HEK293 (cell line): Measurements from ENCODE around the gene UGGT1.

Experiments
- CTCF ChIA-PET: fragments of 350-600 bp; formaldehyde crosslinking; extraction: SDS; loops from one replicate; lab custom pipeline; 2021; ENCODE audit warnings: antibody characterized with exemption; lab: Yijun Ruan, JAX
- POLR2A ChIA-PET: fragments of 300-600 bp; formaldehyde crosslinking; extraction: SDS; loops from one replicate; lab custom pipeline; 2020; ENCODE audit warnings: antibody characterized with exemption, inconsistent platforms; lab: Yijun Ruan, JAX
- H3K27ac ChIP-seq: fragments of 200-500 bp; sonication (Bioruptor generic); 2 replicates; pipeline ENCODE4 v1.5.1; 2014; ENCODE audit warnings: low read depth, low read length, control low read depth, inconsistent platforms; ENCODE audit errors: extremely low read depth
- H3K36me3 ChIP-seq, 2 experiments: fragments of 200-500 bp in 1 of 2; sonication (Bioruptor generic) in 1 of 2; 1 replicate in 1 of 2; 2 replicates in 1 of 2; pipeline ENCODE4 v1.5.1; 2014 to 2017; ENCODE audit warnings: inconsistent platforms in 2 of 2, low read length in 2 of 2; ENCODE audit not compliant: control insufficient read depth in 2 of 2, insufficient read depth in 1 of 2
- H3K4me1 ChIP-seq: fragments of 200-500 bp; sonication (Bioruptor generic); 2 replicates; pipeline ENCODE4 v1.5.1; 2014; ENCODE audit warnings: mild to moderate bottlenecking, low read length, inconsistent platforms; ENCODE audit not compliant: control insufficient read depth, insufficient read depth
- H3K4me3 ChIP-seq: 2 replicates; pipeline ENCODE4 v1.5.1; 2011; ENCODE audit warnings: low read depth, mild to moderate bottlenecking, control low read depth, low read length, moderate library complexity
- H3K9me3 ChIP-seq: fragments of 200-500 bp; sonication (Bioruptor generic); 2 replicates; pipeline ENCODE4 v1.5.1; 2014; ENCODE audit warnings: low read depth, low read length, inconsistent platforms; ENCODE audit not compliant: control insufficient read depth, insufficient read depth
- BCL11A ChIP-seq: fragments of 450-650 bp; formaldehyde crosslinking; IDR thresholded peaks from 2 replicates; pipeline ENCODE4 v1.5.1; 2016; ENCODE audit warnings: low read depth, missing biosample characterization, missing genetic modification characterization
- FEZF1 ChIP-seq: fragments of 450-650 bp; formaldehyde crosslinking; IDR thresholded peaks from 2 replicates; pipeline ENCODE4 v1.5.1; 2016; ENCODE audit warnings: missing biosample characterization, missing genetic modification characterization
- GLI2 ChIP-seq: fragments of 450-650 bp; formaldehyde crosslinking; IDR thresholded peaks from 2 replicates; pipeline ENCODE4; 2017; ENCODE audit warnings: missing biosample characterization, missing genetic modification characterization, low read depth, borderline replicate concordance
- GLIS2 ChIP-seq: fragments of 450-650 bp; formaldehyde crosslinking; IDR thresholded peaks from 2 replicates; pipeline ENCODE4 v1.5.1; 2016; ENCODE audit warnings: missing biosample characterization, missing genetic modification characterization
- KLF10 ChIP-seq: fragments of 450-650 bp; IDR thresholded peaks from 2 replicates; pipeline ENCODE4 v1.5.1; 2018; ENCODE audit warnings: missing biosample characterization, mild to moderate bottlenecking, missing genetic modification characterization
- KLF9 ChIP-seq: fragments of 450-650 bp; formaldehyde crosslinking; IDR thresholded peaks from 2 replicates; pipeline ENCODE4 v1.5.1; 2016; ENCODE audit warnings: missing biosample characterization, missing genetic modification characterization, low read depth
- MYNN ChIP-seq: fragments of 450-650 bp; formaldehyde crosslinking; IDR thresholded peaks from 2 replicates; pipeline ENCODE4 v1.5.1; 2016; ENCODE audit warnings: missing biosample characterization, missing genetic modification characterization, borderline replicate concordance
- MZF1 ChIP-seq: fragments of 450-650 bp; formaldehyde crosslinking; IDR thresholded peaks from 2 replicates; pipeline ENCODE4 v1.5.1; 2017; ENCODE audit warnings: missing biosample characterization, missing genetic modification characterization, borderline replicate concordance
- OSR2 ChIP-seq: fragments of 450-650 bp; formaldehyde crosslinking; IDR thresholded peaks from 2 replicates; pipeline ENCODE4 v1.5.1; 2016; ENCODE audit warnings: missing biosample characterization, missing genetic modification characterization
- YY1 ChIP-seq: fragments of 450-650 bp; formaldehyde crosslinking; IDR thresholded peaks from 2 replicates; pipeline ENCODE4 v1.5.1; 2018; ENCODE audit warnings: missing biosample characterization, missing genetic modification characterization
- ZBTB17 ChIP-seq: fragments of 450-650 bp; formaldehyde crosslinking; IDR thresholded peaks from 2 replicates; pipeline ENCODE4 v1.5.1; 2016; ENCODE audit warnings: missing biosample characterization, missing genetic modification characterization
- ZFHX2 ChIP-seq: fragments of 450-650 bp; formaldehyde crosslinking; conservative IDR thresholded peaks from 2 replicates; pipeline ENCODE4 v1.5.1; 2016; ENCODE audit warnings: missing biosample characterization, missing genetic modification characterization
- ZFP37 ChIP-seq: fragments of 450-650 bp; formaldehyde crosslinking; IDR thresholded peaks from 2 replicates; pipeline ENCODE4 v1.5.1; 2016; ENCODE audit warnings: missing biosample characterization, missing genetic modification characterization
- ZNF169 ChIP-seq: fragments of 450-650 bp; formaldehyde crosslinking; IDR thresholded peaks from 2 replicates; pipeline ENCODE4 v1.5.1; 2016; ENCODE audit warnings: missing biosample characterization, missing genetic modification characterization
- ZNF19 ChIP-seq: fragments of 450-650 bp; formaldehyde crosslinking; IDR thresholded peaks from 2 replicates; pipeline ENCODE4; 2016; ENCODE audit warnings: missing biosample characterization, missing genetic modification characterization, low read depth
- ZNF214 ChIP-seq: fragments of 450-650 bp; formaldehyde crosslinking; IDR thresholded peaks from 2 replicates; pipeline ENCODE4 v1.5.1; 2017; ENCODE audit warnings: missing biosample characterization, mild to moderate bottlenecking, missing genetic modification characterization, borderline replicate concordance
- ZNF221 ChIP-seq: fragments of 450-650 bp; formaldehyde crosslinking; IDR thresholded peaks from 2 replicates; pipeline ENCODE4 v1.5.1; 2017; ENCODE audit warnings: missing biosample characterization, missing genetic modification characterization, borderline replicate concordance
- ZNF274 ChIP-seq, 2 experiments: fragments of 200-500 bp in 1 of 2; fragments of 450-650 bp in 1 of 2; sonication (Bioruptor generic) in 1 of 2; formaldehyde crosslinking in 1 of 2; IDR thresholded peaks; 2 replicates each; pipeline versions ENCODE4 v1.5.1 to v1.6.1; 2014 to 2016; ENCODE audit warnings: borderline replicate concordance in 1 of 2, inconsistent platforms in 1 of 2, low read length in 1 of 2, missing biosample characterization in 1 of 2, missing genetic modification characterization in 1 of 2
- ZNF514 ChIP-seq: fragments of 450-650 bp; formaldehyde crosslinking; IDR thresholded peaks from 2 replicates; pipeline ENCODE4 v1.5.1; 2016; ENCODE audit warnings: missing biosample characterization, missing genetic modification characterization
- ZNF600 ChIP-seq: fragments of 450-650 bp; formaldehyde crosslinking; IDR thresholded peaks from 2 replicates; pipeline ENCODE4 v1.5.1; 2016; ENCODE audit warnings: missing biosample characterization, missing genetic modification characterization
- ZNF660 ChIP-seq: fragments of 450-650 bp; IDR thresholded peaks from 2 replicates; pipeline ENCODE4 v1.5.1; 2018; ENCODE audit warnings: missing biosample characterization, mild to moderate bottlenecking, missing genetic modification characterization
- ZNF76 ChIP-seq: fragments of 450-650 bp; formaldehyde crosslinking; IDR thresholded peaks from 2 replicates; pipeline ENCODE4; 2016; ENCODE audit warnings: low read depth, missing biosample characterization, missing genetic modification characterization, borderline replicate concordance
- TF ChIP-seq, protein P1 (sequence below): fragments of 450-650 bp; formaldehyde crosslinking; IDR thresholded peaks from 2 replicates; pipeline ENCODE4 v1.5.1; 2017; ENCODE audit warnings: missing biosample characterization, missing genetic modification characterization
- TF ChIP-seq, protein P2 (sequence below): fragments of 450-650 bp; formaldehyde crosslinking; IDR thresholded peaks from 2 replicates; pipeline ENCODE4 v1.5.1; 2016; ENCODE audit warnings: missing biosample characterization, missing genetic modification characterization
- TF ChIP-seq, protein P3 (sequence below): sonication (generic); formaldehyde crosslinking; IDR thresholded peaks from 2 replicates; pipeline ENCODE4 v1.8.1; 2022; ENCODE audit warnings: mild to moderate bottlenecking, moderate library complexity, missing genetic modification reagents
- TF ChIP-seq, protein P4 (sequence below): fragments of 450-650 bp; formaldehyde crosslinking; IDR thresholded peaks from 2 replicates; pipeline ENCODE4 v1.5.1; 2017; ENCODE audit warnings: missing biosample characterization, missing genetic modification characterization

The UGGT1 gene

DNA sequence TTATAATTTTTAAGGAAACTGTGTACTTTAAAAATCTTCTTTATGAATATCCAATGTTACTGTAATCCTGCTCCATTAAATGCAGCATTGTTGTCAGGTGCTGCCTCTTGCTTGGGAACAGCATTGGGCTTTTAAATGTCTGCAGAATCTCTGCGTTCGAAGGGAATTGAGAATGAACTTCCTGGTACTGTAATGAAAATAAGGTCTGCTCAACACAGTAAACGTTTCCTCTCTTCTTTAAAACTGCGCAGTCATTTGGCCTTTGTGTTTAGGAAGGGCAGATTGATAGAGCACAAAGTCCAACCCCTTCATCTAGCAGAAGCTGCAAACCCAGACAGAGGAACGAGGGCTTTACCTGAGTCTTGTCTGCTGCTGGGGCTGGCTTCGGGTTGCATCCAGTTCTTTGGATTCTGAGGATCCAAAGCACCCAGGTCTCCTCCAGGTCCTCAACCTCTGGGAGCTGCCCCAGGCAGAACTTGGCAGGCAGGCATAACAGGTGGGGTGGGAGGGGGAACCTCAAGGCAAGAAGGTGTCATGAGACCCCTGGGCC lies 104.5 kb downstream of the UGGT1 start:
- H3K4me1 ChIP-seq = no peaks in the 10 kb centered on the region
- TF ChIP-seq ZNF274 (IDR thresholded peaks at IDR 0.05; ENCODE audit: low read length) (no peak), ZNF274 (tag by site-specific recombination; IDR thresholded peaks at IDR 0.05; ENCODE audit: borderline replicate concordance) (no peak), ZNF221 (tag by site-specific recombination) (no peak), ZNF660 (tag by site-specific recombination) (no peak), ZFP37 (tag by site-specific recombination) (no peak), OSR2 (no peak), YY1 (no peak), ZNF76 (tag by site-specific recombination) (no peak), GLI2 (tag by site-specific recombination) (no peak), ZFHX2 (tag by site-specific recombination) (no peak), ZNF600 (tag by site-specific recombination) (no peak), ZNF514 (no peak), ZNF169 (no peak), MYNN (tag by site-specific recombination) (no peak), ZBTB17 (tag by site-specific recombination) (no peak)
- TF ChIP-seq, protein P1, sequence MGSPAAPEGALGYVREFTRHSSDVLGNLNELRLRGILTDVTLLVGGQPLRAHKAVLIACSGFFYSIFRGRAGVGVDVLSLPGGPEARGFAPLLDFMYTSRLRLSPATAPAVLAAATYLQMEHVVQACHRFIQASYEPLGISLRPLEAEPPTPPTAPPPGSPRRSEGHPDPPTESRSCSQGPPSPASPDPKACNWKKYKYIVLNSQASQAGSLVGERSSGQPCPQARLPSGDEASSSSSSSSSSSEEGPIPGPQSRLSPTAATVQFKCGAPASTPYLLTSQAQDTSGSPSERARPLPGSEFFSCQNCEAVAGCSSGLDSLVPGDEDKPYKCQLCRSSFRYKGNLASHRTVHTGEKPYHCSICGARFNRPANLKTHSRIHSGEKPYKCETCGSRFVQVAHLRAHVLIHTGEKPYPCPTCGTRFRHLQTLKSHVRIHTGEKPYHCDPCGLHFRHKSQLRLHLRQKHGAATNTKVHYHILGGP (tag by site-specific recombination) = no peak
- TF ChIP-seq, protein P2, sequence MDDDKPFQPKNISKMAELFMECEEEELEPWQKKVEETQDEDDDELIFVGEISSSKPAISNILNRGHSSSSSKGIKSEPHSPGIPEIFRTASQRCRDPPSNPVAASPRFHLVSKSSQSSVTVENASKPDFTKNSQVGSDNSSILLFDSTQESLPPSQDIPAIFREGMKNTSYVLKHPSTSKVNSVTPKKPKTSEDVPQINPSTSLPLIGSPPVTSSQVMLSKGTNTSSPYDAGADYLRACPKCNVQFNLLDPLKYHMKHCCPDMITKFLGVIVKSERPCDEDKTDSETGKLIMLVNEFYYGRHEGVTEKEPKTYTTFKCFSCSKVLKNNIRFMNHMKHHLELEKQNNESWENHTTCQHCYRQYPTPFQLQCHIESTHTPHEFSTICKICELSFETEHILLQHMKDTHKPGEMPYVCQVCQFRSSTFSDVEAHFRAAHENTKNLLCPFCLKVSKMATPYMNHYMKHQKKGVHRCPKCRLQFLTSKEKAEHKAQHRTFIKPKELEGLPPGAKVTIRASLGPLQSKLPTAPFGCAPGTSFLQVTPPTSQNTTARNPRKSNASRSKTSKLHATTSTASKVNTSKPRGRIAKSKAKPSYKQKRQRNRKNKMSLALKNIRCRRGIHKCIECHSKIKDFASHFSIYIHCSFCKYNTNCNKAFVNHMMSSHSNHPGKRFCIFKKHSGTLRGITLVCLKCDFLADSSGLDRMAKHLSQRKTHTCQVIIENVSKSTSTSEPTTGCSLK (tag by site-specific recombination) = no peak
- TF ChIP-seq, protein P3, sequence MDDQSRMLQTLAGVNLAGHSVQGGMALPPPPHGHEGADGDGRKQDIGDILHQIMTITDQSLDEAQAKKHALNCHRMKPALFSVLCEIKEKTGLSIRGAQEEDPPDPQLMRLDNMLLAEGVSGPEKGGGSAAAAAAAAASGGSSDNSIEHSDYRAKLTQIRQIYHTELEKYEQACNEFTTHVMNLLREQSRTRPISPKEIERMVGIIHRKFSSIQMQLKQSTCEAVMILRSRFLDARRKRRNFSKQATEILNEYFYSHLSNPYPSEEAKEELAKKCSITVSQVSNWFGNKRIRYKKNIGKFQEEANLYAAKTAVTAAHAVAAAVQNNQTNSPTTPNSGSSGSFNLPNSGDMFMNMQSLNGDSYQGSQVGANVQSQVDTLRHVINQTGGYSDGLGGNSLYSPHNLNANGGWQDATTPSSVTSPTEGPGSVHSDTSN (CRISPR knock-in tag) = no peak
- TF ChIP-seq, all 188 proteins: peak for 0
- ChIA-PET POLR2A (no interaction called here), CTCF (interaction anchor here (0.7 kb wide), 1 partner anchor 16 kb away, joined by 6 read pairs; no protein-coding TSS in a partner anchor)
- no peaks in the 10 kb centered on the region for H3K9me3 ChIP-seq
- no peak overlapping the region for H3K4me3 ChIP-seq
- H3K27ac ChIP-seq = no peak overlapping the region
- peaks cover 0 to 20% of the 10 kb centered on the region in 2 experiments; a peak in 2 of 3 replicates for H3K36me3 ChIP-seq

DNA sequence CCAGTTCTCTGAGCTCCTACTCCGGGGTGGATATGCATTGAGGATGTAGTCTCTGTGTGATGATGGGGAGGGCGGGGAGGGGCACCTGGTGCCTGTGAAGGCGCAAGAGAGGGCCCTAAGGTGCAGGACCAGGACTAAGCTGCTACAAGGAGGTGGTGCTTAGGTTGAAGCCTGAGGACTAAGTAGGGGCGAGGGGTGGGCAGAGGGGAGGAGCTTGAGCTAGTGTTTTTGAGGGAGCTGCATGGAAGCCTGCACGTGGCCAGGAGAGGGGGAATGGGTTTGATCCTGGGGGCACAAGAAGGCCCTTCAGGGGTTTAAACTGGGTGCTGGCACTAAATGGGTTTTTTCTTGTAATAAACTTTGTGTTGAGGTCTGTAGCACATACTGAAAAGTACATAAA lies 105.0 kb downstream of the UGGT1 start:
- no peak overlapping the region for H3K4me3 ChIP-seq
- no peaks in the 10 kb centered on the region for H3K4me1 ChIP-seq
- no peaks in the 10 kb centered on the region for H3K9me3 ChIP-seq
- peaks cover 0 to 15% of the 10 kb centered on the region in 2 experiments; a peak in 2 of 3 replicates for H3K36me3 ChIP-seq
- ChIA-PET POLR2A (no interaction called here), CTCF (interaction anchor here (0.7 kb wide), 1 partner anchor 16 kb away, joined by 6 read pairs; no protein-coding TSS in a partner anchor)
- no peak overlapping the region for H3K27ac ChIP-seq
- TF ChIP-seq ZNF214 (tag by site-specific recombination) (no peak), GLIS2 (tag by site-specific recombination) (no peak), ZNF19 (tag by site-specific recombination) (no peak), GLI2 (tag by site-specific recombination) (no peak), KLF10 (tag by site-specific recombination) (no peak), FEZF1 (no peak), MZF1 (tag by site-specific recombination) (no peak), KLF9 (tag by site-specific recombination) (no peak), BCL11A (tag by site-specific recombination) (no peak)
- TF ChIP-seq, protein P4, sequence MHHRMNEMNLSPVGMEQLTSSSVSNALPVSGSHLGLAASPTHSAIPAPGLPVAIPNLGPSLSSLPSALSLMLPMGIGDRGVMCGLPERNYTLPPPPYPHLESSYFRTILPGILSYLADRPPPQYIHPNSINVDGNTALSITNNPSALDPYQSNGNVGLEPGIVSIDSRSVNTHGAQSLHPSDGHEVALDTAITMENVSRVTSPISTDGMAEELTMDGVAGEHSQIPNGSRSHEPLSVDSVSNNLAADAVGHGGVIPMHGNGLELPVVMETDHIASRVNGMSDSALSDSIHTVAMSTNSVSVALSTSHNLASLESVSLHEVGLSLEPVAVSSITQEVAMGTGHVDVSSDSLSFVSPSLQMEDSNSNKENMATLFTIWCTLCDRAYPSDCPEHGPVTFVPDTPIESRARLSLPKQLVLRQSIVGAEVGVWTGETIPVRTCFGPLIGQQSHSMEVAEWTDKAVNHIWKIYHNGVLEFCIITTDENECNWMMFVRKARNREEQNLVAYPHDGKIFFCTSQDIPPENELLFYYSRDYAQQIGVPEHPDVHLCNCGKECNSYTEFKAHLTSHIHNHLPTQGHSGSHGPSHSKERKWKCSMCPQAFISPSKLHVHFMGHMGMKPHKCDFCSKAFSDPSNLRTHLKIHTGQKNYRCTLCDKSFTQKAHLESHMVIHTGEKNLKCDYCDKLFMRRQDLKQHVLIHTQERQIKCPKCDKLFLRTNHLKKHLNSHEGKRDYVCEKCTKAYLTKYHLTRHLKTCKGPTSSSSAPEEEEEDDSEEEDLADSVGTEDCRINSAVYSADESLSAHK (tag by site-specific recombination) = no peak
